GM21423 (cell line): ENCODE results near the gene RPS5.
"Not testable (repeated sequence)": the region's sequence is repeated elsewhere in the genome, so short reads cannot be mapped to it uniquely, and the experiment has no call there.

Source experiments
- ATAC-seq: cut with Tn5 transposase; IDR thresholded peaks from one replicate; pipeline ENCODE4 v1.9.1; 2021; ENCODE audit warnings: mild to moderate bottlenecking, moderate library complexity; ENCODE audit not compliant: unreplicated experiment

The RPS5 gene

DNA sequence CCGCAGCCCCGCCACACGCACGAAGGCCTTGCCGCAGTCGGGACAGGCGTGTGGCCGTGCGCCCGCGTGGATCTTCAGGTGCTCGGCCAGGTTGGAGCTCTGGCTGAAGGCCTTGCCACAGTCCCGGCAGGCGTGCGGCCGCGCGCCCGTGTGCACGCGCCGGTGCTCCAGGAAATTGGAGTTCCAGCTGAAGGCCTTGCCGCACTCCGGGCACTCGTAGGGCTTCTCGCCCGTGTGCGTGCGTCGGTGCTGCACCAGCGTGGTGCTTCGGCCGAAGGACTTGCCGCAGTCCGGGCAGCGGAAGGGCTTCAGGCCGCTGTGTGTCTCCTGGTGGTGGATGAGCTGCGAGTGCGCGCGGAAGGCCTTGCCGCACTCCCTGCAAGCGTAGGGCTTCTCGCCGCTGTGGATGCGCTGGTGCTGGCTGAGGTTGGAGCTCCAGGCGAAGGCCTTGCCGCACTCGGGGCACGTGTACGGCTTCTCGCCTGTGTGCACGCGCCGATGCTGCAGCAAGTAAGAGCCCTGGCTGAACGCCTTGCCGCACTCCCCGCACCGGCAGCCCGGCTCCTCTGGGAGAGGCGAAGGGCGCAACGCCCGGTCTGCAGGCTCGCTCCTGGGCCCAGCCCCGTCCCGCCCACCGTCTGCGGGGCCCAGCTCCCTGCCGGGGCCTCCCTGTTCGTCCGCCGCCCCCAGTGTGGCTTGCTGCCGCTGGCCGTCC lies 30.1 kb upstream of the RPS5 start:
- ATAC-seq: no peak

DNA sequence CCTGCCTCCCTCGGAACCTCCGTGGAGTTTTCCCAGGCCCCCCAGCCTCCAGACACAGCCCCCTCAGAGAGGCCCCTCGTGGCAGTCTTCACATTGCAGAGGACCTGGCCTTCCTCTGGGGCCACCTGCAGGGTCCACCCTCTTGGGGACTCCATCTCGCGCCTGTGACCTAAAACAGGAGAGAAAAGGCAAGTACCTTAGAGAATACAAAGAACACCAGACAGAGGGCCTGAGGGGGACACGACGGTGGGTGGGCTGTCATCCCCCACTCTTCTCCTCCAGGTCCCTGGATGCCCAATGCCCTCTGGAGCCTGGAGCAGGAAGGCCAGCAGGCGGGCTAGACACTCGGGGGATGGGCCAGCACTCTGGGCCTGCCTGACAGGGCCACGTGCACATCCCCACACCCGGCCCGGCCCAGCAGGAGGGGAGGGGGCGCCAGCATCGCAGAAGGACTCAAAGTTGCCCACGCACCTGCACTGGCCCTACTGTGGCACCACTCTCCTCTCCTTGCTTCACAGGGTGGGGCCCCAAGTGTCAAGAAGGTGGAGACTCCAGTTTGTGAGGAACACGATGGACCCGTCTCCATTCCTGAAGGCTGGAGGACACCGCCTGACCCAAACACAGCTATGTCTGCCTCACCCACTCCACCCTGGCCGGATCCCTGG lies 29.5 kb upstream of the RPS5 start:
- ATAC-seq: no peak

DNA sequence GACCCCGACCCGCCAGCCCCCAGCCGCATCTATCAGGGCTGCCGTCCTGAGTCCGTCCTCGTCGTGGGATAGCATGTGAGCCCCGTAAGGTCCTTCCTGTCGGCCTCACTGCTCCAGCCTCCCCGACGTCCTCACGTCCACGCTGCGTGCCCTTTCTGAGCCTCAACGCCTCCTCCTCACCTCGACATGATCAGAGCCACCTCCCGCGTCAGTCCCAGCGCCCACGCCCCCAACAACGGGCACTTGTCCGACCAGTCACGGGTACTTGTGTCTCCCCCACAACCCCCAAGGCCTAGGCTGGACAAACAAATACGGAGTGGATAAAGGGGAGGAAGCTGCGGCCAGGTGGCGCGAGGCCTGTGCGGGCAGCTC lies 25.2 kb upstream of the RPS5 start:
- ATAC-seq: peak; percentile 2

DNA sequence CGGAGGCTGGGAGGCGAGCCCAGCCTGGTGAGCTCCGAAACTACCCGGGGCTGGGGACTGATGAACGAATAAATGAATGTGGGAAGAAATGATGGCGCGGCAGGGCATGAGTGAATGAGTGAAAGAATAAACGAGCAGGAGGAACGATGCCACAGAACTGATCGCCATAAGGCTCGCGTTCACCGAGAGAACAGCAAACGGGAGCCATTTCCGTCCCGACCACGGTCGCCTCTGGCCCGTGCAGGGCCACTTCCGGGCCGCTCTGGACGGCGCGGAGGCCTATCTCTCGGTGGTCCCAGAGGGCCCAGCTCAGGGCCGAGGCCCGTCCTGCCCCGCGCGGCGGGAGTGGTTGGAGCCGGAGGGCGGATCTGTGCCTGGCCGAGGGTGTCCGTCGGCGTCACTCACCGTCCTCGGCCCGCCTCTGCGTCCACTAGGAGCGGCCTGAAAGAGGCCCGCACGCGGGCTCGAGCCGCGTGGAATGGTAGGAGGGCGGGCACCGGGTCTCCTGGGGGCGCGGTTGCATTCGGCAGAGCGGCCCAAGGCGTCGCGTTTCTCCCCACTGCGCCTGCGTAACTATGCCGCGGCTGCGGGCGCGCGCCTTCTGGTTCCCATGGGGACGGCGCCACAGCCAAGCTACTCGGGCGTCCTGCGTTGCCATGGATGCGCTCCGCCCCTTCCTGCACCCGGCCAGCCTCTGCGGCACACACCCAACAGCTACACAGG lies 24.6 kb upstream of the RPS5 start, which contains the start of gene ZNF497:
ZNF497 (minus strand) TSS at position 480 of the 723 bp plus-strand sequence. CDS start 5,116 bp downstream, outside the sequence.
- ATAC-seq: peak; percentile 84

DNA sequence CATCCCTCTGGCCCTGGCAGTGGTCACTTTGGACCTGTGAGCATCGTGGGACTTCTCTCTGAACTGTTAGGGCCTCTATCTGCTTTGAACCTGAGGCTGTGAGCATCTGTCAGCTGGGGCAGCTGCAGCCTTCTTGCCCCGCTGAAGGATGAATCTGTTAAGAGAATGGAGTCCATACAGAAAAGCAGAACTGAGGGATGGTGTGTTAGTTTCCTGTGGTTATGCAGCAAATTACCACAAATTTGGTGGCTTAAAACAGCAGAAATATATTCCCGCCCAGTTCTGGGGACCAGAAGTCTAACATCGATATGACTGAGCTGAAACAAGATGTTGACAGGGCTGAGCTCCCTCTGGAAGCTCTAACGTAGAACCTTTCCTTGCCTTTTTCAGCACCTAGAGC lies 22.9 kb upstream of the RPS5 start:
- ATAC-seq: no peak

DNA sequence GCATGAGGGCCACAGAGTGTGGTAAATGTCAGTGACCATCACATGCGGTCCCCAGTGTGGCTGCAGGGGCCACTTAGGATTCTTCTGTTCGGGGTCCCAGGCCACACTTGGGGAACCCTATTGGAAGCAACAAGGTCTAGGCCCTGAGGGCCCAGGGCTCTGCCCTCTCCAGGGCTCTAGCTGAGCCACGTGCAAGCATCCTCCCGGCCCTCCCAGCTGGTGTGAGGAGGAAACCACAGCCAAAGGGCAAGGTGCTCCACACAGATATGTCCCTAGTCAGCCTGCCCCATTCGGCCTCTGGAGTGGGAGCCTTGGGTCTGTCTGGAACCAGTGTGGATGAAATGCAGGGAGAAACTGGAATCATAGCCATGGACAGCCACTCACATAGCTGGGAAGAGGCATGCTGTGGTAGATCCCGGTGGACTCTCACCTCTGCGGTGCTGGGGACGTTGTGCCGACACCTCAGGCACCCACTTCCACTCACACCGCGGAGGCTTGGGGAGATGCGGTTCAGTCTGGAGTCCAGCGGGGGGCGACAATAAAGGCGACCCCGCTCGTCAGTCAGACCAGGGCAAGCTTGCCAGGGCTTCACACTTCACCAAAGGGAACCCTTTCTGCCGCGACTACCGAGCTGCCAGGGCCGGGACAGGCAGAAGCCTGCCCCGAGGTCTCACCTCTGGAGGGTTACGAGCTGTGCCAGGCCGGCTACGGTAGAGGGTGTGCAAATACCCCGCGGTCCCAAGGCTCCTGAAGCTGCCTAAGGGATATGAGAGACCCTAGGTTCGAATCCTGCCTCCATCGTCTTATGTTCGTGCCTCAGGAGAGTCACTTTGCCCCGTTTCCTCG lies 20.3 kb upstream of the RPS5 start:
- ATAC-seq: no peak

DNA sequence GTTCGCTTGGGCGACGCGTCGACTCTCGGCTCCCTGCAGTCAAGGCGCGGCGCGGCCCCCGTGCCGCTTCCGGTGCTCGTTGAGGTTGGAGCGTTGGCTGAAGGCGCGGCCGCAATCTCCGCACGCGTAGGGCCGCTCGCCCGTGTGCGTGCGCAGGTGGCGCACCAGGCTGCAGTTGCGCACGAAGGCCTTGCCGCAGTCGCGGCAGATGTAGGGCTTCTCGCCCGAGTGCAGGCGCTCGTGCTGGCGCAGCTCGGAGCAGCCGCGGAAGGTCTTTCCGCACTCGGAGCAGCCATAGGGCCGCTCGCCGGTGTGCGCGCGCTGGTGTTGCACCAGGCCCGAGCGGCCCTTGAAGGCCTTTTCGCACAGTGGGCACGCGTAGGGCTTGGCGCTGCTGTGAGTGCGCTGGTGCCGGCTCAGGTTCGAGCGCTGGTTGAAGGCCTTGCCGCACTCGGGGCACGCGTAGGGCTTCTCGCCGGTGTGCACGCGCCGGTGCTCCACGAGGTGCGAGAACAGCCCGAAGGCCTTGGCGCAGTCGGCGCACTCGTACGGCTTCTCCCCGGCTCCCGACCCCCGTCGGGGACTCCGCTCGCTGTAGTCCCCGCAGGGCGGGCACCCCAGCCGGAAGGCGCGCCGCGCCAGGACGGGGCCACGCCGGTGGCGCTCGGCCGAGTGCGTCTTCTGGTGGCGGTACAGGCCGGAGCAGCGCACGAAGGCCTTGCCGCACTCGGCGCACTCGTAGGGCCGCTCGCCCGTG lies 19.2 kb upstream of the RPS5 start:
- no peak for ATAC-seq

DNA sequence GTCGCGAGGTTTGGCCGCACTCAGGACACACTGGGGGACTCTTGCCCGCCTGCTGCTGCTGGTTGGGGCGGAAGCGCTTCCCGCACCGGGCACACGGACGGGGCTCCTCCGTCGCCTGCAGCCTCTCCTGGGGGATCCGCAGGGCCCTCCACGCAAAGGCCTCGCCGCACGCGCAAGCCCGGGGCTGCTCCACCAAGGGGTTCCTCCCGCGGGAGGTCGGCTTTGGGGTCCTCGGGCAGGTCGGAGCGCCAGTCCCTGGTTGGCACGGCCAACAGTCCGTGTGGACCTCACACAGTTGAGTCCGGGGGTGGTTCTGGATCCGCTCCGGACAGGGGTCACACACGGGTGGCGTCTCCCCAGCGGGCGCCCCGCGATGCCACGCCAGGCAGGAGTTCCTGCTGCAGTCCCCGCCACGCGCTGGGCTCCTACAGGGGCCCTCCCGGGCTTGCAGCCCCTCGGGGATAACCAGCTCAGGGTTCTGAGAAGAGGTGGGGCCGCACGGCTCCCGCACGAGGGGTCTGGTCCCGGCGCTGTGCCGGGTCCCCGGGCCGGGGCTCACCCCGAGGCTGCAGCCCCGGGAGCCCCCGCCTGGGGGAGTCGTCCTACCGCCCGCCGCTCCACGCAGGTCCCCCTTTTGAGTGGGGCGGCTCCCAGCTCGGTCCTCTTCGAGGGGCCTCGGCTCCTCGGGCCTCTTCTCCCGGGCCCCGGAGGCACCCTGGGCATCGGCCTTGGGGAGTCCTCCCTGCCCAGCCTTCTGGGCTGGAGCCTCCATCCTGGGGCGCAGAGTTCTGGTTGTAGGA lies 18.3 kb upstream of the RPS5 start:
- ATAC-seq: no peak

DNA sequence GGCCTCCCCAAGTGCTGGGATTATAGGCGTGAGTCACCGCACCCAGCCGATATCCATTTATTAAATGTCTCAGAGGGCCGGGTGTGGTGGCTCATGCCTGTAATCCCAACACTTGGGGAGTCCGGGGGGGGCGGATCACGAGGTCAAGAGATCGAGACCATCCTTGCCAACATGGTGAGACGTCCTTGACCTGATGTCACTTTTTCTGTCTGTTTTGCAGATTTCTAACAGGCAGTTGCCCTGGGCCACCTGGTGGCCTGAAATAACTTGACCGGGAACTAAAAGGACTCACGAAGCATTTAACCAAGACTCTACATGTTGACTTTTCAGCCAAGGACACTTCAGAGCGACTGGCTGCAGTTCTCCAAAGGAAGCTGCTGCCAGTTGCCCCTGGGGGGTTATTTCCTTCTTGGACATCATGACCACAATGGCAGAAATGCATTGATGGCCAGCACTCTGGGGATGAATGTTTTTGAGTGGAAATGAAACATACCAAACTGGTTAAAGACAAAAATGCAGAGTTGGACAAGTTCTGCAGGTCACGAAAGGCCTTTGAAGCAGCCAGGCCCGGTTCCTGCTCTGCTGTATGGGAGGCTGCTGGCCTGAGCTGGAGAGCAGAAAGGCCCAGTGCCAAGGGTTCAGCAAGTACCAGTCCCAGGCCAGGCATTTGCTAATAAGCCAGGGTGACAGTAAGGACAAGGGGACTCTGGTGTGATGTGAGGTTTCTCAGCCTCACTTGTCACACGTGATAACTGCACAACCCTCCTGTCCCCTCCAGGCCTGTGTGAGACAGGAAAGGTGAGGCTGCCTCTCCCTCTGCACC lies 14.5 kb upstream of the RPS5 start:
- no peak for ATAC-seq

DNA sequence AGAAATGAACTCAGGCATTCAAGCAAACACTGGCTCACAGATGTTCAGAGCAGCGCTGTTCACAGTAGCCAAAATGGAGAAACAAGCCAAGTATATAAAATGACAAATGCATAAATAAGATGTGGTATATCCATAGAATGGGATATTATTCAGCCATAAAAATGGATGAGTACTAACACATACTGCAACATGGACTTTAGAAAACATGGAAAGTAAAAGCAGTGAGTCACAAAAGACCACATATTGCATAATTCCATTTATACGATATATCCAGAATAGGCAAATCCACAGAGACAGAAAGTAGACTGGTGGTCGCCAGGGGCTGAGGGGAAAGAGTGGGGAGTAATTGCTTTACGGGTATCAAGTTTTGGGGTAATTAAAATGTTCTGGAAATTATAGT lies 12.9 kb upstream of the RPS5 start:
- no peak for ATAC-seq

DNA sequence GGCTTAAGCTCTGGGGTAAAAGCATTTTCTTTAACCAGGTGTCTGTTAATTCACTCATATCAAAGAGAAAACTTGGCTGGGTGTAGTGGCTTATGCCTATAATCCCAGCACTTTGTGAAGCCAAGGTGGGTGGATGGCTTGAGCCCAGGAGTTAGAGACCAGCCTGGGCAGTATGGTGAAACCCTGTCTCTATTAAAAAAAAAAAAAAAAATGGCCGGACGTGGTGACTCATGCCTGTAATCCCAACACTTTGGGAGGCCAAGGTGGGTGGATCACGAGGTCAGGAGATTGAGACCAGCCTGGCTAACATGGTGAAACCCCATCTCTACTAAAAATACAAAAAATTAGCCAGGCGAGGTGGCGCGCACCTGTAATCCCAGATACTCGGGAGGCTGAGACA lies 10.3 kb upstream of the RPS5 start:
- not testable (repeated sequence) for ATAC-seq

DNA sequence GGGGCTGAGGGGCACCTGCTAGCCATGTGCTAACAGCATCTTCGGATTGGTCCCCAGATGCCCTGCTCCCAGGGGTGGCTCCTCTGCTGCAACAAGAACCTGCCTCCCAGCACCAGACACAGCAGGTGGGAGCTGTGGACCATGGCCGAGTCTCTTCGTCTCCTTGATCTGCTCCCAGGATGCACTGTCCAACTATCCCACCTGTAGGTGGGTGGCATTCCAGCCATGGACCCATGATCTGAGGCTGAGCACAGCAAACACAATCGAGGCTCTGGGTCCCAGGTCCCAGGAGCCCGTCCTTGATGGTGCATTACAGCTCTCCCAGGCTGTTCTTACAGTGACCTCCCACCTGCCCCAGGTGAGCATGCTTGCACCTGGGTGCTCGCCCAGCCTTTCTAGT lies 7.8 kb upstream of the RPS5 start:
- ATAC-seq: no peak

DNA sequence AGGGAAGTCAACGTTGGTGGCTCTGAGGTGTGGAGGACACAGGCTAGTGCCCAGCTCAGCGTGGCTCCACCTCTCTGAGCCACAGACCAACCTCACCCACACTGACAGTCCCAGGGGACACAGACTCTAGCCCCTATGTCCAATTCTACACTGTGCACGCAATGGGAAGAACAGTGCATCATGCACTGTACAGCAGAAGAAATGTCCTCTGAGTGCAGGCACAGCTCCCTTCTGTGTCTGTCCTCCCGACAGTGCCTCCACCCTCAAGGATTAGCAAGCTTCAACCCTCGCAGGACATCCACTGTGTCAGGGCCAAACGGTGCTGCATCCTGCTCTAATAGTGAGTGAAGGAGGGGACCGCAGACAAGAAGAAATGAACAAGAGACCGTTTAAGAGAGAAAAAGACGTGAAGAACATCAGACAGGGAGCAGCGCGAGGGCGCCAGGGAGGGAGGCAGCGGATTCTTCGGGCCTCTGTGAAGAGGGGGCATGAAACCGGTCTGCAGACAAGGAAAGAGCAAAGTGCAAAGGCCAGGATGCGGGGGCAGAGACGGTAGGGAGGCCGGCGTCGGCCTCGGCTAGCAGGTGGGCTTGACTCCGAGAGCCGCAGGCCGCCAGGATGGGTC lies 6.9 kb upstream of the RPS5 start:
- no peak for ATAC-seq

DNA sequence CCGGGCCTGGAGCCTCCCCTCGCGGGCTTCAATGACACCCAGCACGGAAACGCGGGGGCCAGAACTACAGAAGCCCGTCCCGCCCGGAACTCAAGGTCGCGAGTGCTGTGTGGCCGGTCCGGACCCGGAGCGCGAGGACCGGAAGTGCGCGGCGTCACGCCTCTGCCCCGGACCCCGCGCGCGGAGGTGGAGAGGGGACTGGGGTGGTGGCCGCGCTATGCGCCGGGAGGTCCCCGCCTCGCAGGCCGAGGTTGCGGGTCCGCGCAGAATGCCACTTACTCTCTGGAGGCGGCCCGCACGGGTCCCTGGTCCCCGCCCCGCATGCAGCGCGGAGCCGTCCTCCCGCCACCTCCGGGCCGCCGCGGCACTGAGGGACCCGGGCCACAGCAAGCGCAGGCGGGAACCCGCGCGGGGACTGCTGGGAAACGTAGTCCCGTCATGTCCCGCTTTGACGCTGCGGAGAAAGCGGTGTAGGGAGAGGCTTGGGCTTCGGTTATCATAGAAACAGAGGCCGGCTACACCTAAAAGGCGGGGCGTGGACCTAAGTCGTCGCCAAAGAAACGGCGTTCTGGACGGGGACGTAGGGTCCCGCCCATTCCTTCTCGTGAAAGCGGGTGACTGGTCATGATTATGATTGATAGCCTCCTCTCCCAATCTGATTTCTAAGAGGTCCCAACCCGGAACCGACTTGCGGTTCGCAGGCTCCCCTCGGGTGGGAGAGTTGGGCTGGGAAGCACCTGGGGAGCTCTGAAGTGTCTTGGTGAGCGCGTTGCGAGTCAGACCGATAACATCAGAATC lies 6.2 kb upstream of the RPS5 start, which contains the start of gene ZNF837:
ZNF837 (minus strand) TSS at position 369 of the 798 bp plus-strand sequence. CDS start 11,698 bp downstream, outside the sequence.
- peak; percentile 76 for ATAC-seq

DNA sequence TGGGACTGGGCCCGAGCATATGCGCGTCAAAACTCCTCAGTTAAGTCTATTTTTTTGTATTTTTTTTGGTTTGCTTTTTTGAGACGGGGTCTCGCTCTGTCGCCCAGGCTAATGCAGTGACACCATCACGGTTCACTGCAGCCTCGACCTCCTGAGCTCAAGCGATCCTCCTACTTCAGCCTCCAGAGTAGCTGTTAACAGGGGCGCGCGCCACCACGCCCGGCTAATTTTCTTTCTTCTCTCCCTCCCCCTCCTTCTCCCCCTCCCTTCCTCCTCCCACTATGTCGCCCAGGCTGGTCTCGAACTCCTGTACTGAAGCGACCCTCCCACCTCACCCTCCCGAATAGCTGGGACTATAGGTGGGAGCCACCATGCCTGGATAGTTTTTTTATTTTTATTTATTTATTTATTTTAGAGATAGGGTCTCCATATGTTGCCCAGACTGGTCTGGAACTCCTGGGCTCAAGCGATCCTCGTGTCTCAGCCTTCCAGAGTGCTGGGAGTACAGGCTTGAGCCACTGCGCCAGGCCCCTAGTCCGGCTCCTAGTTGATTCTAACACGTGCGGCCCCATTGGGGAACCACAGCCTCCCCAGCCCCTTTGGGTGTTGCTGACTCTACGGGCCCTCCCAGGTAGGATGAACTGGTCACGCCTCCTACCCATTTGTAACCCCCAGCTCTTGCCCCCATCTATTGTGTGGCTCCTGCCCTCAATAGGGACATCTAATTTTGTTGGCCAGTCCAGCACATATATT lies 5.4 kb upstream of the RPS5 start:
- ATAC-seq: no peak

DNA sequence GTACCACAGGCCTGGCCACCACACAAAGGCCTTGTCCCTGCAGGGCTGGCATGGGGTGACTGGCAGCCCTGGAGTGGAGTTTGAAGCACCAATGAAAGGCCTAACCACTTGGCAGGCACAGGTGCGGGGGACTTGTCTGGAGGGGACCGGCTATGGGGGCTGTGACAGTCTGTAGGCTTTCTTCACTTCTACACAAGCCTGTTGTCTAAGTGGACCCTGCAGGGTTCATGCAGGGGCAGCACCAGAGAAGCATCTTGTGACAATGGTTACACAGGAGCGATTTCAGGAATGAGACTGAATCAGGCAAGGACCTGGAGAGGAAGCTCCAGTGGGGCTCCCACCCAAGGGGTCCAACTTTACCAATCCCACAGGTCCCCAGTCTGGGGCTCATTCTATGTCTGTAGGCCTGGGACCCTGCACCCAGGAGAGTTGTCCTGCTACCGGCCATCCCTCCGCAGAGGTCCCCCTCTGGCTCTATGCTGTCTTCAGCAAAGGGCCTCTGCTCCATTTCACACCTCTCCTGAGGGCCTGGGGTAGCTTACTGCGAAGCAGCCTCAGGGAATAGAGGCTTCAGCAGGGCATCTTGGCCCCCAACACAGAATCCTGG lies 4.0 kb upstream of the RPS5 start:
- ATAC-seq: no peak
